SK-MEL-5 (cell line): ENCODE data around the gene KISS1. TPM values are rescaled to one million over a fixed set of nuclear protein-coding genes. Genes with fewer than 3 reads are reported as not detected.

Experiments
- DNase-seq: peaks from one replicate; pipeline ENCODE4 v3.0.0-alpha.2; 2016; ENCODE audit warnings: low read depth, low spot score
- in situ Hi-C: cut with HindIII; loops from 2 replicates; pipeline ENCODE4 v1.10.0; 2016; ENCODE audit warnings: low sequenced_read_pairs, high pct_unique_total_duplicates, low pct_unique_long_range_greater_than_20kb
- total RNA-seq: library from RNA; depleted of rRNA; stranded (reverse); fragments of >200 nt; shearing (Covaris generic); gene quantifications from 2 replicates; pipeline ENCODE4 v1.2.3, GENCODE V29; 2014

Gene KISS1
- total RNA-seq, 1 experiment from 2014 or later = not detected

DNA sequence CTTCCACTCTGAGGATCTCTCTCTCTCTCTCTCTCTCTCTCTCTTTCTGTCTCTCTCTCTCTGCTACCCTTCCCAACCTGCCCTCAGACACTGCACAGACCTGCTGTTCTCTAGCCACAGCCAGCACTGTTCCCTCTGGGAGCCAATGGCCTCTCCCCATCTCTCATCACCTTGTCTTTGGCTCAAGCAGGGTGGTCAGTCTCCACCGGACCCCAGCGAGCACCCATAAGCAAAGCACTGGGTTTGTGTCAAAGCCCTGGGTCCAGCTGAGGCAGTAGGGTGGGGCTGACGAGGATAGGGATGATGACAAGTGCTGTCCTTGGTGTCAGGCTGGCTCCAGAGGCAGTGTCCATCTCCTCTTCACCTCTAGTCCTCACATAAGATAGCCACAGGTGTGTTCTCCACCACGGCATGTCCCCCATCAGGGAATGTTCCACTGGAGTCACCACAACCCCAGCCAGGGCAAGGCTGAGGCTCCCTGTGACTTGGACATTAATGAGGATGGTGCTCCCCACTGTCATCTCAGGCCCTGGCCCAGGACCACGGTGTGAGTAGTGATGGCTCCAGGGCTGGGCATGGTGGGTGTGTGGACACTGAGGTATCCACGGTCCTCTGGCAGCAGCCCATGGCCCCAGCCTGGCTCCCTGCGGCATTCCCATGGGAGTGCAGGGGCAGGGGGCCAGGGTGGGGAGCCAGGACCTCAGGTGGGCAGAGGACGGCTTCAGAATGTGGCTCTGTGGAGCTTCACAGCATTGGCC is 25.9 kb upstream of the KISS1 start:
- in situ Hi-C loops = no loop called here
- no peak for DNase-seq

DNA sequence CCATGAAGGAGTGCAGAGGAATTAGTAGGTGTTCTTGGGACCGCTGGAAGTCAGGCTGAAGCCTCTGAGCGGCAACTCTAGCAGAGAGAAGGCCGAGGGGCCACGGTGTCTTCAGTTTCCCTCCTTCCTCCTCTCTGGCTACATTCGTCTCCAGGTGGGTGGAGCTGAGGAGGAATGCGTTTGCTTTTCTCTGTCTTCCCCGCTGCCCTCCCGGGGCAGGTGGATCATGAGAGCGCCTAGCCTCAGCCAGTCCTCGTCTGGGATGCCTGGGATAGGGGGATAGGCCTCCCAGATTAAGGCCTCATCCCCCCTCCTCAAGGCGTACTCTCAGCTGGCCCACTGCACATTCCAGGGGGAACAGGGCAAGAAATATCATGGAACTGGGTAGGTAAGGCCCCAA is 25.0 kb upstream of the KISS1 start:
- in situ Hi-C loops = no loop called here
- DNase-seq = no peak

DNA sequence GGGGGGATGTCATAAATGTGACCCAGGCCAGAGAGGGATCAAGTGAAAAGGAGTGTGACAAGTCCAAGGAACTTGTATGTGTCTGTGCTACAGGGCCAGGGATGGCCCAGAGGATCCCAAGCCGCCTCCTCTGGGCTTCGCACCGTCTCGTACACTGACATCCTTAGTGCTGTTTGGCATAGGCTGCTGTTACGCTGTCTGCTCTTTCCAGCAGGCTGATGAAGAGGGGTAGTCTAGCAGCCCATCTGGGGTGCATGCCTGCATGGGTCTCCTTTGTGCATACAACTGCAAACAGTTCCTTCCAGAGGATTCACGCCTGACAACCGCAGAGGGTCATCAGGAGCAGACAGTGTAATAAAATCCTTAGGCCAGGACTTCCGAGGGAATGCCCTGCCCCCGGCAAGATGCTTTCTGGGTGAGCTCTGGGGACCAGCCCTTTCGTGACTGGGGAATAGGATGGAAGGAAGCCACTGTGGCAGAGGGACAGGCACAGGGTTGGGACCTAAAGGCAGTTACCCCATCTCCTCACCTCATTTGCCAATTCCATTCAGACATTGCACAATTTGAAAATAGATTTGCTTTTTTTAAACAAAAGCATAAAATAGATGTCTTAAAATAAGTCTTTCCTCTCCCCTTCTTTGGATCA is 23.8 kb upstream of the KISS1 start:
- DNase-seq = no peak
- in situ Hi-C loops = loop anchor here (10.0 kb wide), 1 partner anchor 145 kb away; no protein-coding TSS in a partner anchor

DNA sequence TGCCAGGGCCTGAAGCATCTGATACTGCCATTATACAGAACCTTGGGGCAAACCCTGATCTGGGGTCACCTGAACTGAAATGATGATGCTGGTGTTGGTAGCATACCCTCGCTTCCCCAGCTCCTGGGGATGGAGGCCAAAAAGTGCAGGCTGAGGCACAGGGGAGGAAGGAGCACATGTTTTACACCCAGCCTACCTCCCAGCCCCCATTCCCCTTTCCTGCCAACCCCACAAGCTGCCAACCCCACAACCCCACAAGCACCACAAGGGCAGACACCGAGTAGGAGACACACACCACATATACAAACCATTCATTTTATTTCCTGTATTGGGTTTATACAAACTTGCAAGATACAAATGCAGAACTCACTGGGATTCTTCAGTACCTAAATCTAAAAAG is 22.3 kb upstream of the KISS1 start:
- in situ Hi-C loops = loop anchor here (10.0 kb wide), 1 partner anchor 146 kb away; no protein-coding TSS in a partner anchor
- no peak for DNase-seq

DNA sequence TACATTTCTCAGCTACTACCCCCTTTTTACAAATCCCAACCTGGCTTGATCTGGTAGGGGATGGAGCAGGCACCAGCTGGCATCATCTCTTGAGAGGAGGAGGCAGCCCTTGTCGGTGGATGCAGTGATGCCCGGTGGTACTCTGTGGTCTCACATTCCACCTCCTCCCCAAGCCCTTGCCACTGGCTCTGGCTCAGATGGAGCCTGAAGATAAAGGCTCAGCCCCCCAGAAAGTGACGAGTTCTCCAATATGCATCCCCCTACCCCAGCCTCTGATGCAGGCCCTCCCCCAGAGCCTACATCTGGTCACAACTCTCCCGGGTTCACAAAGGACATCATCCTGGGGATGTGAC is 21.3 kb upstream of the KISS1 start:
- in situ Hi-C loops = loop anchor here (10.0 kb wide), 1 partner anchor 147 kb away; no protein-coding TSS in a partner anchor
- DNase-seq = no peak

DNA sequence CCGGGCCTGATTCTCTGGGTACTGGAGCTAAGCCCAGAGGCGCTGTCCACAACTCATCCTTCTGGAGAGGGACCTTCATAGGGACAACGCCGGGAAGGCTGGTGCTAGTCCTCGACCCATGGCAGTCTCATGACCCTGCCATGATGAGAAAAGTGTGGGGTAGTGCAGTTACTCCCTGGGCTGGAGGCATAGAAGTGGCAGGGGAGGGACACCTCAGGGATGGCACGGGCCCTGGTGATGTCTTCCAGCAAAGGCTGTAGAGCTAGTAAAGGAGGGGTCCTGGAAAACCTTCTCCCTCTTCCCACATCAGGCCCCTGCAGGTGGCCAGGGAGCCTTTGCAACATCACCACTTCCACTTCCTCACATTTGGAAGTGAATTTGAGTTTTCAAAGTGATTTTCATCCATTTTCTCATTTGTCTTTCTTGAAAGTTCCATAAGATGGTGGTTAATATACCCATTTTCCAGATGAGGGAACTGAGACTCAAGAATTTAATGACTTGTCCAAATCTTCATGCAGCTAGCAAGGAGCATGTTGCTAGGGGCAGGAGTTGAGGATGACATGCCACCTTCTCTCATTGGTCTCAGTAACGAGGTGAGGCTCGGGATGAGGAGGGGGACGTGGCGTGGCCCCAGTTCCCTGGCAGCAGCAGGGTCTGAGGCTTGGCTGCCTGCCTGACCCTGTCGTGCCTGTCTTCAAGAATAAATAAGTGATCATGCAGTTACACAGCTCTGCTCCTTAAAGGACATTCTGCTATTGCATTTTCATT is 20.8 kb upstream of the KISS1 start:
- in situ Hi-C loops = loop anchor here (10.0 kb wide), 1 partner anchor 148 kb away; no protein-coding TSS in a partner anchor
- DNase-seq = no peak

DNA sequence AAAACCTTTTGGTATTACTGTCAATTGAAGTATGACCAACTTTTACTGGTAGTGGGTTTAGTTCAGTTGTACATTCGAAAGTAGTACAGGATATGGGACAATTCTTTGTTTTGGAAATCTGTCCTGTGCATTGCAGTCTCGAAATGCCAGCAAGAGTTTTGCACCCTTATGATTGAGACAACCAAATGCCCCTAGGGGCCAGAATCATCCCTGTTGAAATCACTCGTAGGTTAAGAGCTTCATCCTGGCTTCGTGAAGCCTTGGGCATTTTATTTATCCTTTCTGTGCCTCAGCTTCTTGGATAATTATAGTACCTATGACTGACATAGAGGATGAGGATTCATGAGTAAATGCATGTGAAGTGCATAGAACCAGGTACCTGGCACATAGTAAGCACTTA is 19.9 kb upstream of the KISS1 start:
- no peak for DNase-seq
- in situ Hi-C loops = loop anchor here (10.0 kb wide), 1 partner anchor 149 kb away; no protein-coding TSS in a partner anchor

DNA sequence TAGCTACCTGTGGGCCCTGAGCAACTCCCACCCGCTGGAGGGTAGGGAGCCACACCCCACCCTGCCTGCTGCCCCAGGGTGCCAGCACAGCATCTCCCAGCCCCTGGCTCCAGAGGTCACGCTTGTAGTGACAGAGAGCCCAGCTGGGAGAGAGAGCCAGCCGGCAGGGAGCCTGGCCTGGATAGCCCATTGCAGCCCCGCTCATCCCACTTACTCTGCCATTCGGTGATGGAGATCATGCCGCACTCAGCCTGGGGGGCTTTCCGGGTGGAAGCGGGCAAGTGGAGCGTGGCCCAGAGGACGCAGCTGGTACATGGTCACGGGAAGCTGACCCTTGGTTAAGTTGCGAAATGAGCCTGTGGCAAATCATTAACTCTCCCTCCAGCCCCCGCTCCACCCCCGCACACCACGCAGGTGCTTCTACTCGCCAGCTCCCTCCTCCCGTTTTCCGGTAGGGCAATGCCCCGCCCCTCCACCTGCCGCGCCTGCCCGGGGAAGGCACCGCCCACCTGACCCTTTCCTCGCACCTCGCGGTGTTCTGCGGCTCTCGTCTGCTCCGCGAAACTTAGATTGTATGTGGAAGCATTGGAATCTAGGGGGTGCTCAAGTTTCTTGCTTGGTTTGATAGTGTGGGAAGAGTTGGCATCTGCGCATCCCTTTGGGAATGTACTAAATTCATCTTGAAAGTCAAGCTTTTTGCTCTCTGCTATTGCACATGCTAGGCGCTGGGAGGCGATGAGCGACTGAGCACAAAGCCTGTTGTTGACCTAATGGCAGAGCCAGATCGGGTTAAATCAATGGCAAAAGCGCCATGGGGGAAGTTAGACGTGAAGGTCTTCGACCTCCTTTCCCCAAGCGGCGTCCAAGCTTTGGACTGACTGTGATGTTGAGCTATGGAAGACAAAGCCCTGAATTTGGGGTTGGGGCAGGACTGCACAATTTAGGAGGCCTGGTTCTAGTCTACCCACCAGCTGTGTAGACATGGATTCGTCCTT is 17.7 kb upstream of the KISS1 start, which contains the start of gene GOLT1A:
Gene GOLT1A (minus strand): TSS at position 321 of the 995 bp plus-strand sequence. CDS start 82 bp downstream, at position 239.
- peak; percentile 84 for DNase-seq

DNA sequence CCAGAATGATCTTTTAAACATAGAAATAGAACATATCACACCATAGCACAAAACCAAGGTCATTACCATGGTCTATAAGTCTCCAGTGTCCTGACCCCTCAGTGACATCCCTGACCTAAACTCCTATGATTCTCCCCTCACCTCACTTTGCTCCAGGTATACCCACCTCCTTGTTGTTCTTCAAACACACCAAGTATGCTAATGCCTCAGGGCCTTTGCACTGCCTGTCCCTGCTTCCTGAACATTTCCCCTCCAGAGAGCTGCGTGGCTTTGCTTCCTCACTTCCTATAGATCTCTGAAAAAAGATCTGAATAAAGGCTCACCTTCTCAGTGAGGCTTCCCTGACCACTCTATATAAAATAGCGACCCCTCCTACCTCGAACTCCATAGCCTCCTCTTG is 16.4 kb upstream of the KISS1 start:
- DNase-seq = no peak
- in situ Hi-C loops = loop anchor here (10.0 kb wide), 1 partner anchor 152 kb away; no protein-coding TSS in a partner anchor

More for the DNA sequence above, 17.7 kb upstream of the KISS1 start, which contains the start of gene GOLT1A:
- in situ Hi-C loops = loop anchor here (10.0 kb wide), 1 partner anchor 151 kb away; no protein-coding TSS in a partner anchor

DNA sequence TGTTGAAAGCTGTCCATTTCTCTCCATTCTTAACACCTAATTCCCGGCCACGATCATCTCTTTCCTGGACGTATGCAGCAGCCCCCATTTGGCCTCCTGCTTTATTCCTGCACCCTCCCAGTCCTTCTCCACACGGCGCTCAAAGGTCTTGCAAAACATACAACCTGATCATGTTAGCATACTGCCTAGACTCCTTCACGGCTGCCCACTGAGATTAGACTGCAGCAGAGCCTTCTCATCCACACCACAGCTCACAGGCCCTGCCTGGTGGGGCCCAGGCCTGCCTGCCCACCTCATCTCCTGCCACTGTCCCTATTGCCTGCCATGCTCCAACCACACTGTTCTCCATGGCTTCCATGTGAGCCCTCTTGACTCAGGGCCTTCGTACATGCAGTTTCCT is 14.8 kb upstream of the KISS1 start:
- no peak for DNase-seq
- in situ Hi-C loops = loop anchor here (10.0 kb wide), 1 partner anchor 154 kb away; no protein-coding TSS in a partner anchor

DNA sequence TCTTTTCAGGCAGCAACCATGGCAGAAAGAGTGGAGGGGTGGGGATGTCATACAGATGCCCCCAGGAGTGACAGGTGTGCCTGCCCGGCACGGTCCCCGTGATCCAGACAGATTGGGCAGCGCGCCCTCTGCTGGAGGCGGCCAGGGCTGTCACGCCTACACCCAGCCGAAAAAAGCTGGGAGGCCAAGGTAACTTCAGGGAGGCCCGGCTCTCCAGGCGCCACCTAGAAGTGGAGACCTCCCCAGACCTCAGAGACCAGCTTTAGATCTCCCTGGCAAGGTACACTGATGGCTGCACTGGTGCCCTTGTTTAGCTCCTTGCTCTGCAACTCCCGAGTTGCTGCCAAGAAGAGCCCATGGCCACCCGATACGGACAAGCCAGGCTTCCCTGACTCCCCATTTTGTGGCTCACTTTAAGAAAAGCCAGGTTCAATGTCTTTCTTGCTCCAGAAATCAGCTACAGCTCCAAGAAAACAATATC is 10.9 kb upstream of the KISS1 start:
- DNase-seq = peak; percentile 51
- in situ Hi-C loops = no loop called here

DNA sequence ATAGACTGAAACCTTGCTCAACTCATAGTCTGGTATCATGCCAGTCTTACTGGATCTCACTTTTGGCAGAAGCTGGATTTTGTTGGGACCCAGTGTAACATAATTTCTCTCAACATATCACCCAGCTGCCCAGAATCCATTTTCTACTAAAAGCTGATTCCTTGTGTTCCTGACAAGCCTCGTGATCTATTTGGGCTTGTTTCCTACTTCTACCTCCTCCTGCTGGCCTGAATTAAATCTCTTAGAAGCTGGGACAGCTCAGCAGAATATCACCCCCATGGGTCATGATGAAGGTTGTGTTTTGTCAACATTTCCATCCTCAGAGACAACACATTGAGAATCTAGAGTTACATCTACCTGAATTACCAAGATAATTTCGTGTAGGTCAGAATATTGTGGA is 9.8 kb upstream of the KISS1 start:
- peak; percentile 50 for DNase-seq
- in situ Hi-C loops = no loop called here

DNA sequence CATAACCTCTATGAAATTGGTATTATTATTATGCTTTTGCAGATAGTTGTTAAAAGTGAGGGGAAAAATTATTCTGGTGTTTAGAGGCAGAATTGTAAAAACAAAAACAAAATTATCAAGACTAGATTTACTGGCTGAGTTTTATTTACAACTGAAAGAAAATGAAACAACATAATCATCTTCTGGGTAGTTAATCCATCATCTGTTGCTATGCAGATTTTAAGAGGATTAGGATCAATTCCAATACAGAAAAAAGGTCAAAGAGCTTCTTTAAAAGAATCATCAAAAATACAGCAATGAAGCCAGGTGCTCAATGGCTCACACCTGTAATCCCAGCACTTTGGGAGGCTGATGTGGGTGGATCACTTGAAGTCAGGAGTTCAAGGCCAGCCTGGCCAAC is 9.2 kb upstream of the KISS1 start:
- in situ Hi-C loops = no loop called here
- peak; percentile 32 for DNase-seq

DNA sequence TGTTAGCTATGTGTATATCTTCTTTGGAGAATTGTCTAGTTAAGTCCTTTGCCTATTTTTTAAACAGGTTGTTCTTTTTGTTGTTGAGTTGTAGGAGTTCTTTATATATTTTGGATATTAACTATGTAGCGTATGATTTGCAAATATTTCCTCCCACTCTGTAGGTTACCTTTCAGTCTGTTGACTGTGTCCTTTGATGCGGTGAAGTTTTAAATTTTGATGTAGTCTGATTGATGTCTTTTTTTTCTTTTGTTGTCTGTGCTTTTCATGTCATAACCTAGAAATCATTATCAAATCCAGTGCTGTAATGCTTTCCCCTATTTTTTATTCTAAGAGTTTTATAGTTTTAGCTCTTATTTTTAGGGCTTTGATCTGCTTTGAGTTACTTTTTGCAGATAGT is 8.7 kb upstream of the KISS1 start:
- in situ Hi-C loops = no loop called here
- DNase-seq = no peak

DNA sequence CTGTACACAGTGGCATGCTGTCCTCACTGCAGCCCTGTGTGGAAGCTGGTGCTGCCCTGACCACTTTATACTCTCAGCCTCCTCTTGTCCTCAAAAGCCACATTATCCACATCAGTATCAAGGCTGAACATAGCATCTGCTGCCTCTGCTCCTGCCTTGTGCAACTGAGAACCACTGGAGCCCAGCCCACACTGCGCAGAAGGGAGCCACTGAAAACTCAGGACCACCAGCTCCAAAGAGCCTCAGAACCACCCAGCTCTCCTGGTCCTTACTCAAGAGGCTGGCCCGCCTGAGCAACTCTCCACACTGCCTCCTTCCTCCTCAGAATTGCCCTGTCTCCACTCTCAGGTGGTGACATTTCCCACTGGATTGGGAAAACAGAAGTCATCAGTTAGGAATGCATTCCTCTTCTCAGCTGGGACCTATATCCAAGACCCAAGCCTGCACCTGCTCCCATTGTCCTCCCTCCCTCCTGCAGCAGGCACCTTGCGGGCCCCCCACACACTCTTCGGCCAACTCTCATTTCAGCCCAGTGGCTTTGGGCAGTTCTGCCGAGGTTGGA is 7.0 kb upstream of the KISS1 start:
- in situ Hi-C loops = no loop called here
- DNase-seq = no peak

DNA sequence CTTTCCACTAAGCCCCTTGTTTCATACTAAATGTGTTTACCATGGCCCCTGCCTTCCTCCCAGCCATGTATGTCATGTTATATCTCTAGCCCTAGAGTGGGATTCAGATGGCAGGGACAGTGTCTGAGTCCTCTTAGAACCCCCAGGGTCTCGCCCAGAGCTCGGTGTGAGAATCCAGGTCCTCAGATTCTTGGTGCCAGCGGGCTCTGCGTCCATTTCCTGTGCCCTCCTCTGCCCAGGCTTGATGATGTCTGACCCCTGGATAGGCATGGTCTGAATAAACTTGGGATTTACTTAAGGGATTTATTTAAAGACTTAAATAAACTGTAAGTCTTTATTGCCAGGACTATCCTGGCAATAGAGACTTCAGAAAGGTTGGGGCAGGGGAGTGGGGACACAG is 6.2 kb upstream of the KISS1 start:
- in situ Hi-C loops = no loop called here
- no peak for DNase-seq
